Fibroblast of mammary gland (primary cell): ENCODE measurements around the gene ELMO2.

Experiments
- DNase-seq: peaks from one replicate; pipeline ENCODE4 v3.0.0-alpha.2; 2010; ENCODE audit warnings: low read depth
- H3K4me3 ChIP-seq: 2 replicates; pipeline ENCODE4 v1.5.1; 2011; ENCODE audit warnings: low read depth, mild to moderate bottlenecking, low read length, moderate library complexity; ENCODE audit not compliant: control insufficient read depth
- CTCF ChIP-seq: conservative IDR thresholded peaks from 2 replicates; pipeline ENCODE4 v1.5.1; 2011; ENCODE audit warnings: low read depth, low read length, inconsistent platforms; ENCODE audit not compliant: control insufficient read depth, insufficient read depth

The ELMO2 gene

DNA sequence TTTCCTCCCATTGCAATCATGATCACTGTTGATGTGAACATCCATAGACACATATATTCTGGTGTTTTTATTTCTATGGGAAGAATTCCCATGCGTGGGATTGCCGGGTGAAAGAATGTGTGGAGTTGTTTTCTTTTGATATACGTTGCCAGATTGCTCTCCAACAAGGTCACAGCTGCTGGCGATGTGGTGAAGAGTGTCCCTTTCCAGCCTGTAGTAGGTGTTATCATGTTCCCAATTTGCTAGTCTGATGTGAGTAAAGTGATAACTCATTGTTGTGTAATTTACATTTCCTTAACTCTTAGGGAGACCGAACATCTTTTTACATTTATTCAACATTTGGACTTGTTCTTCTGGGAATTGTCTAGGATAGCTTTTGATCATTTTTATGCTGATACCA, 14.5 kb upstream of the ELMO2 start:
- no peak for TF ChIP-seq CTCF
- DNase-seq: no peak

DNA sequence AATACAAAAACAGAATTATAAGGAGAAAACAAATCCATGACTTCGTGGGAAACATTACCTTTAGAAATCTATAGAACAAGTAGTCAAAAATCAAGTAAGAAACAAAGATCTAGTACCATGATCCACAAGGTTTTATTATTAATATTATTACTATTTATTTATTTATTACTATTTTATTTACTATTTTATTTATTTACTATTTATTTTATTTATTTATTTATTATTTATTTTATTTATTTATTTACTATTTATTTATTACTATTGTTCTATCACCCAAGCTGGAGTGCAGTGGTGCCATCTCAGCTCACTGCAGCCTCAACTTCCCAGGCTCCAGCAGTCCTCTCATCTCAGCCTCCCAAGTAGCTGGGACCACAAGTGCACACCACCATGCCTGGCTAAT, 13.5 kb upstream of the ELMO2 start:
- no peak for DNase-seq
- no peak overlapping the region for H3K4me3 ChIP-seq
- TF ChIP-seq CTCF: no peak

More for the DNA sequence above, 14.5 kb upstream of the ELMO2 start:
- H3K4me3 ChIP-seq: no peak overlapping the region

- TF ChIP-seq CTCF: no peak
- H3K4me3 ChIP-seq: no peak overlapping the region
- no peak for DNase-seq
Observed at GRCh38 chr20:46416839-46417238, 10.4 kb upstream of the ELMO2 start.

GRCh38 chr20:46416421-46416820, 10.0 kb upstream of the ELMO2 start:
- no peak overlapping the region for H3K4me3 ChIP-seq
- TF ChIP-seq CTCF: no peak
- no peak for DNase-seq

- no peak for DNase-seq
- H3K4me3 ChIP-seq: no peak overlapping the region
- no peak for TF ChIP-seq CTCF
Observed at GRCh38 chr20:46415773-46416172, 9.4 kb upstream of the ELMO2 start.

GRCh38 chr20:46414608-46415007, 8.2 kb upstream of the ELMO2 start:
- no peak overlapping the region for H3K4me3 ChIP-seq
- no peak for TF ChIP-seq CTCF
- DNase-seq: no peak

- DNase-seq: no peak
- TF ChIP-seq CTCF: no peak
- no peak overlapping the region for H3K4me3 ChIP-seq
Observed at GRCh38 chr20:46411637-46412036, 5.2 kb upstream of the ELMO2 start.
